Endothelial cell of umbilical vein (primary cell): ENCODE results near the gene DNAJC22. TPM values are rescaled to one million over a fixed set of nuclear protein-coding genes. Genes with fewer than 3 reads are reported as not detected.

Experiments
- BruUV-seq: library from RNA; stranded (reverse); fragments of 400-500 nt; replicated peaks from 2 replicates; lab custom pipeline; 2021; lab: Mats Ljungman, UMichigan
- CTCF ChIA-PET: fragments of 300-600, 350-600 bp; sonication (Branson Sonifier 250); formaldehyde crosslinking; loops from one replicate; lab custom pipeline; 2021; ENCODE audit warnings: antibody characterized with exemption, inconsistent platforms; lab: Charles Lee
- POLR2A ChIA-PET: fragments of 300-600, 350-600 bp; sonication (Branson Sonifier 250); formaldehyde crosslinking; loops from one replicate; lab custom pipeline; 2021; ENCODE audit warnings: antibody characterized with exemption, inconsistent platforms; lab: Charles Lee
- DNase-seq: peaks from one replicate; pipeline ENCODE4 v3.0.0-alpha.2; 2011; ENCODE audit warnings: low read depth, low spot score
- FAIRE-seq: peaks from 2 replicates; lab custom pipeline; 2011; peaks lifted over from hg19 to GRCh38; lab: Jason Lieb, UNC
- H2AFZ ChIP-seq: 2 replicates; pipeline ENCODE4 v1.6.0; 2012; ENCODE audit warnings: low read depth, low read length, control low read depth, inconsistent platforms
- H3K27ac ChIP-seq: 2 replicates; pipeline ENCODE4 v1.5.1; 2011; ENCODE audit warnings: low read depth, mild to moderate bottlenecking, control low read depth, low read length, moderate library complexity; ENCODE audit not compliant: insufficient read depth
- H3K27me3 ChIP-seq, 2 experiments: 2 replicates each; pipeline versions ENCODE4 v1.6.0 to v1.6.1; 2011; ENCODE audit warnings: low read length in 2 of 2, mixed read lengths in 1 of 2; ENCODE audit not compliant: control insufficient read depth in 2 of 2, insufficient read depth in 2 of 2
- H3K36me3 ChIP-seq, 2 experiments: 2 replicates in 1 of 2; 3 replicates in 1 of 2; pipeline ENCODE4 v1.5.1; 2011; ENCODE audit warnings: low read length in 2 of 2, mild to moderate bottlenecking in 1 of 2, moderate library complexity in 1 of 2; ENCODE audit not compliant: control insufficient read depth in 2 of 2, insufficient read depth in 2 of 2; ENCODE audit errors: extremely low read depth in 1 of 2
- H3K4me1 ChIP-seq: 3 replicates; pipeline ENCODE4 v1.5.1; 2011; ENCODE audit warnings: mild to moderate bottlenecking, low read length; ENCODE audit not compliant: control insufficient read depth, insufficient read depth; ENCODE audit errors: extremely low read depth
- H3K4me2 ChIP-seq: 2 replicates; pipeline ENCODE4 v1.6.1; 2011; ENCODE audit warnings: low read length, control low read depth, mixed read lengths; ENCODE audit not compliant: insufficient read depth
- H3K4me3 ChIP-seq, 3 experiments: fragments of 200-600 bp in 1 of 3; sonication (generic), shearing (Covaris generic) in 1 of 3; replicated peaks in 1 of 3; 2 replicates each; pipeline ENCODE4 v1.5.1; 2011 to 2016; ENCODE audit warnings: control low read depth in 3 of 3, low read length in 3 of 3, mild to moderate bottlenecking in 2 of 3, inconsistent platforms in 1 of 3, low read depth in 1 of 3, moderate library complexity in 1 of 3; ENCODE audit not compliant: insufficient read depth in 1 of 3
- H3K79me2 ChIP-seq: 2 replicates; pipeline ENCODE4 v1.6.0; 2012; ENCODE audit warnings: low read length, inconsistent platforms; ENCODE audit not compliant: control insufficient read depth, insufficient read depth
- H3K9ac ChIP-seq: replicated peaks from 2 replicates; pipeline ENCODE3; 2011; ENCODE audit warnings: low read length, control low read depth; ENCODE audit not compliant: insufficient read depth; ENCODE audit errors: extremely low read depth
- H3K9me1 ChIP-seq: replicated peaks from 3 replicates; pipeline ENCODE4 v1.6.0; 2011; ENCODE audit warnings: mild to moderate bottlenecking, low read length; ENCODE audit not compliant: control insufficient read depth, insufficient read depth; ENCODE audit errors: extremely low read depth
- H3K9me3 ChIP-seq: replicated peaks from 2 replicates; pipeline ENCODE4 v1.5.1; 2012; ENCODE audit warnings: low read length, inconsistent platforms; ENCODE audit not compliant: control insufficient read depth, insufficient read depth
- H4K20me1 ChIP-seq: replicated peaks from 2 replicates; pipeline ENCODE3; 2011; ENCODE audit warnings: mild to moderate bottlenecking, low read length; ENCODE audit not compliant: control insufficient read depth, insufficient read depth; ENCODE audit errors: extremely low read depth
- CTCF ChIP-seq, 2 donors: IDR thresholded peaks; 1 replicate in 1 of 2; 2 replicates in 1 of 2; pipeline ENCODE4 v1.5.1; 2011; ENCODE audit warnings: low read length in 2 of 2, mild to moderate bottlenecking in 2 of 2, moderate library complexity in 2 of 2, control low read depth in 1 of 2, inconsistent platforms in 1 of 2, low read depth in 1 of 2; ENCODE audit not compliant: insufficient read depth in 1 of 2; ENCODE audit errors: extremely low read depth in 1 of 2
- EZH2 ChIP-seq: IDR thresholded peaks from 2 replicates; pipeline ENCODE4 v1.6.1; 2012; ENCODE audit warnings: borderline replicate concordance, low read depth, mild to moderate bottlenecking, moderate library complexity, low read length, inconsistent platforms; ENCODE audit not compliant: severe bottlenecking
- FOS ChIP-seq: IDR thresholded peaks from 2 replicates; pipeline ENCODE4 v1.6.1; 2011; ENCODE audit warnings: mild to moderate bottlenecking, low read length, moderate library complexity, borderline replicate concordance; ENCODE audit not compliant: insufficient read depth
- GATA2 ChIP-seq: IDR thresholded peaks from 2 replicates; pipeline ENCODE4 v1.7.0; 2011; ENCODE audit warnings: low read depth, mild to moderate bottlenecking, moderate library complexity, mixed read lengths, low read length; ENCODE audit not compliant: insufficient read length, insufficient read depth
- JUN ChIP-seq: IDR thresholded peaks from 2 replicates; pipeline ENCODE4 v1.6.1; 2011; ENCODE audit warnings: borderline replicate concordance, low read depth; ENCODE audit not compliant: insufficient read length, insufficient read depth
- MAX ChIP-seq: IDR thresholded peaks from 2 replicates; pipeline ENCODE4 v1.6.1; 2011; ENCODE audit not compliant: insufficient read depth, insufficient read length
- MYC ChIP-seq: IDR thresholded peaks from one replicate; pipeline ENCODE4 v1.6.1; 2011; ENCODE audit warnings: mild to moderate bottlenecking, low read depth, low read length
- POLR2A ChIP-seq: IDR thresholded peaks from 2 replicates; pipeline ENCODE4 v1.6.1; 2012; ENCODE audit warnings: low read depth, mild to moderate bottlenecking, control low read depth, low read length
- POLR2AphosphoS5 ChIP-seq: IDR thresholded peaks from 2 replicates; pipeline ENCODE4 v1.6.1; 2012; ENCODE audit warnings: low read depth, mild to moderate bottlenecking, control low read depth, low read length, moderate library complexity; ENCODE audit not compliant: insufficient read depth
- dilution Hi-C: fragments of 300-500 bp; cut with MboI; formaldehyde crosslinking; loops from one replicate; pipeline ENCODE4 v1.15.0; 2019; ENCODE audit warnings: low sequenced_read_pairs; ENCODE audit not compliant: extremely low pct_ligation_motif_present
- intact Hi-C: fragments of 100-400 bp; cut with micrococcal nuclease; formaldehyde crosslinking; loops from one replicate; pipeline ENCODE4 v1.10.0; 2022
- polyA plus RNA-seq, 4 experiments: library from polyadenylated mRNA; depleted of rRNA in 3 of 4; stranded (reverse) in 3 of 4; unstranded in 1 of 4; fragments of >200 nt; gene quantifications; 2 replicates each; pipeline versions ENCODE4 v1.2.1 to v1.2.3, GENCODE V29; 2011 to 2012; ENCODE audit warnings: missing spikeins in 1 of 4
- total RNA-seq: library from RNA; stranded (reverse); gene quantifications from 2 replicates; pipeline ENCODE4 v1.2.3, GENCODE V29; 2021

The DNAJC22 gene
- total and polyA plus RNA-seq, 2 donors (not counting 3 experiments of a cell fraction or from before 2014, with no cell fraction given), result 1.3 to 1.4 TPM

- Histone ChIP-seq H2AFZ (no peak overlapping the region), H3K4me3 (no peak overlapping the region), H3K4me1 (no peaks in the 10 kb centered on the region), H3K9ac (no peak overlapping the region), H4K20me1 (no peaks in the 10 kb centered on the region), H3K27ac (no peak overlapping the region), H3K9me3 (no peaks in the 10 kb centered on the region), H3K4me2 (no peak overlapping the region), H3K9me1 (no peaks in the 10 kb centered on the region), H3K27me3 (no peaks in the 10 kb centered on the region), H3K79me2 (no peaks in the 10 kb centered on the region), H3K36me3 (no peaks in the 10 kb centered on the region)
- FAIRE-seq (no peak), DNase-seq (no peak)
- no peak for TF ChIP-seq POLR2AphosphoS5
- TF ChIP-seq JUN, result no peak
- TF ChIP-seq MYC, result no peak
- TF ChIP-seq EZH2, result no peak
- TF ChIP-seq CTCF (IDR thresholded peaks at IDR 0.05; ENCODE audit: extremely low read depth in 1 of 2, insufficient read depth in 1 of 2, low read depth in 1 of 2, low read length in 2 of 2), result no peak
- TF ChIP-seq GATA2, result no peak
- no peak for TF ChIP-seq MAX
- TF ChIP-seq FOS, result no peak
- no peak for TF ChIP-seq POLR2A
- CTCF ChIA-PET, result interaction anchor here (0.9 to 1.5 kb wide), 3 partner anchors 8 to 67 kb away, joined by 3 to 4 read pairs (median 3); no protein-coding TSS in a partner anchor
- no TSS peak for BruUV-seq
- intact Hi-C loops (loop anchor here (5.0 kb wide), 1 partner anchor 211 kb away; the partner anchor contains the start of gene MCRS1), dilution Hi-C loops (loop anchor here (25.0 kb wide), 1 partner anchor 156 kb away; no protein-coding TSS in a partner anchor)
- POLR2A ChIA-PET, result no interaction called here
These were observed 9.2 kb downstream of the DNAJC22 start for GRCh38 chr12:49355913-49356312.
